Endodermal cell (in vitro differentiated cells): Measurements from ENCODE around the gene HORMAD1. TPM values are rescaled to one million over a fixed set of nuclear protein-coding genes. Genes with fewer than 3 reads are reported as not detected.

ENCODE experiments used
- DNase-seq: peaks from one replicate; pipeline ENCODE4 v3.0.0-alpha.2; 2017
- H3K27ac ChIP-seq: 2 replicates; pipeline ENCODE4 v1.5.1; 2013; ENCODE audit warnings: mild to moderate bottlenecking, low read depth, low read length, moderate library complexity
- H3K27me3 ChIP-seq: 2 replicates; pipeline ENCODE4 v1.6.1; 2013; ENCODE audit warnings: mild to moderate bottlenecking, low read length, moderate library complexity; ENCODE audit not compliant: insufficient read depth, control insufficient read depth, poor library complexity, severe bottlenecking
- H3K36me3 ChIP-seq: 2 replicates; pipeline ENCODE4 v1.7.0; 2013; ENCODE audit warnings: mild to moderate bottlenecking, low read length, moderate library complexity; ENCODE audit not compliant: control insufficient read depth, insufficient read depth
- H3K4me1 ChIP-seq: one replicate; pipeline ENCODE4 v1.7.0; 2013; ENCODE audit warnings: low read length; ENCODE audit not compliant: control insufficient read depth, insufficient read depth
- H3K4me3 ChIP-seq: 2 replicates; pipeline ENCODE4 v1.5.1; 2013; ENCODE audit warnings: mild to moderate bottlenecking, low read length, moderate library complexity
- H3K9ac ChIP-seq: 2 replicates; pipeline ENCODE4 v1.6.1; 2013; ENCODE audit warnings: mild to moderate bottlenecking, low read length, moderate library complexity; ENCODE audit not compliant: poor library complexity, severe bottlenecking; ENCODE audit errors: extremely low read depth
- H3K9me3 ChIP-seq: 2 replicates; pipeline ENCODE4 v1.6.1; 2013; ENCODE audit warnings: mild to moderate bottlenecking, low read length, moderate library complexity; ENCODE audit not compliant: control insufficient read depth
- H3K27ac Mint-ChIP-seq: 2 replicates; pipeline ENCODE4 v1.8.0; 2020; ENCODE audit warnings: mixed read lengths
- H3K27me3 Mint-ChIP-seq: 2 replicates; pipeline ENCODE4 v1.8.0; 2021; ENCODE audit warnings: mild to moderate bottlenecking, mixed read lengths; ENCODE audit not compliant: insufficient read depth
- H3K36me3 Mint-ChIP-seq: 2 replicates; pipeline ENCODE4 v1.8.0; 2020; ENCODE audit warnings: low read depth, mixed read lengths
- H3K4me1 Mint-ChIP-seq: 2 replicates; pipeline ENCODE4 v1.8.0; 2020; ENCODE audit warnings: mixed read lengths
- H3K4me3 Mint-ChIP-seq: 2 replicates; pipeline ENCODE4 v1.8.0; 2020; ENCODE audit warnings: mild to moderate bottlenecking, moderate library complexity, mixed read lengths
- H3K9me3 Mint-ChIP-seq: 2 replicates; pipeline ENCODE4 v1.8.0; 2020; ENCODE audit warnings: mild to moderate bottlenecking, mixed read lengths
- WGBS, 2 experiments: methylation state at CpG; one replicate each; pipeline versions ENCODE4 v1.1.5 to v1.1.7; 2013; ENCODE audit warnings: missing lambda C conversion rate in 2 of 2, mixed read lengths in 1 of 2; ENCODE audit not compliant: insufficient coverage in 1 of 2, insufficient read length in 1 of 2; 5-methylcytosine and 5-hydroxymethylcytosine counted together
- total RNA-seq, 2 donors: library from RNA; stranded (reverse); fragmentation: NEBNext Ultra II Directional in 1 of 2; extraction: Animal tissue kit (Norgen Biotek cat#: 25700) in 1 of 2; gene quantifications; 2 replicates in 1 of 2; 3 replicates in 1 of 2; pipeline ENCODE4 v1.2.1, GENCODE V29; 2021
- TF ChIP-seq, protein P1 (sequence below): fragments of 200-600 bp; sonication (generic); conservative IDR thresholded peaks from 2 replicates; pipeline ENCODE4 v1.5.0; 2021; ENCODE audit warnings: antibody characterized with exemption, mild to moderate bottlenecking

The HORMAD1 gene
- total RNA-seq, 2 donors from 2014 or later, result not detected

DNA sequence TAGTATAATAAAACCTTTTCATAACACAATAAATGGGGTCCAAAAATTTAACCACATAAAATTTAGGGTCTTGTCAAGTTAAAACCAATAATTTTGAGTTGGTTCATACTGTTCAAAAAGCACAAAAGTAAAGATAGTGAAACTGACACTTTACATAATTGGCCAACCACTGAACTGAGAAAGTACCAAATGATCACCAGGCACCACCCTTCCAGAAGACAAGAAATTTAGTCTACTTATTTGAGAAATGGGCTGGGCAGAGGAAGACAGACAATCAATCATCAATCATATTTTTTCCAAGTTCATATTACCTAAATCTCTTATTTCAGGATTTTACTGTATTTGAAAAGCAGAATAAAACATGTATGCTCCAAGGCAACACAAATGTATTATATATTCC is 17.3 kb downstream of the HORMAD1 start:
- TF ChIP-seq, protein P1, sequence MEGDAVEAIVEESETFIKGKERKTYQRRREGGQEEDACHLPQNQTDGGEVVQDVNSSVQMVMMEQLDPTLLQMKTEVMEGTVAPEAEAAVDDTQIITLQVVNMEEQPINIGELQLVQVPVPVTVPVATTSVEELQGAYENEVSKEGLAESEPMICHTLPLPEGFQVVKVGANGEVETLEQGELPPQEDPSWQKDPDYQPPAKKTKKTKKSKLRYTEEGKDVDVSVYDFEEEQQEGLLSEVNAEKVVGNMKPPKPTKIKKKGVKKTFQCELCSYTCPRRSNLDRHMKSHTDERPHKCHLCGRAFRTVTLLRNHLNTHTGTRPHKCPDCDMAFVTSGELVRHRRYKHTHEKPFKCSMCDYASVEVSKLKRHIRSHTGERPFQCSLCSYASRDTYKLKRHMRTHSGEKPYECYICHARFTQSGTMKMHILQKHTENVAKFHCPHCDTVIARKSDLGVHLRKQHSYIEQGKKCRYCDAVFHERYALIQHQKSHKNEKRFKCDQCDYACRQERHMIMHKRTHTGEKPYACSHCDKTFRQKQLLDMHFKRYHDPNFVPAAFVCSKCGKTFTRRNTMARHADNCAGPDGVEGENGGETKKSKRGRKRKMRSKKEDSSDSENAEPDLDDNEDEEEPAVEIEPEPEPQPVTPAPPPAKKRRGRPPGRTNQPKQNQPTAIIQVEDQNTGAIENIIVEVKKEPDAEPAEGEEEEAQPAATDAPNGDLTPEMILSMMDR, result no peak
- Histone ChIP-seq H3K9me3 (no peaks in the 10 kb centered on the region), H3K9ac (no peak overlapping the region), H3K36me3 (no peaks in the 10 kb centered on the region), H3K4me3 (no peak overlapping the region), H3K27me3 (no peaks in the 10 kb centered on the region), H3K27ac (no peak overlapping the region), H3K4me1 (no peaks in the 10 kb centered on the region)
- H3K9me3 Mint-ChIP-seq, result no peaks in the 10 kb centered on the region
- no peak overlapping the region for H3K4me3 Mint-ChIP-seq
- H3K27me3 Mint-ChIP-seq, result no peaks in the 10 kb centered on the region
- DNase-seq, result no peak
- no peak overlapping the region for H3K27ac Mint-ChIP-seq
- H3K4me1 Mint-ChIP-seq, result peaks cover 12% of the 10 kb centered on the region
- H3K36me3 Mint-ChIP-seq, result no peaks in the 10 kb centered on the region

DNA sequence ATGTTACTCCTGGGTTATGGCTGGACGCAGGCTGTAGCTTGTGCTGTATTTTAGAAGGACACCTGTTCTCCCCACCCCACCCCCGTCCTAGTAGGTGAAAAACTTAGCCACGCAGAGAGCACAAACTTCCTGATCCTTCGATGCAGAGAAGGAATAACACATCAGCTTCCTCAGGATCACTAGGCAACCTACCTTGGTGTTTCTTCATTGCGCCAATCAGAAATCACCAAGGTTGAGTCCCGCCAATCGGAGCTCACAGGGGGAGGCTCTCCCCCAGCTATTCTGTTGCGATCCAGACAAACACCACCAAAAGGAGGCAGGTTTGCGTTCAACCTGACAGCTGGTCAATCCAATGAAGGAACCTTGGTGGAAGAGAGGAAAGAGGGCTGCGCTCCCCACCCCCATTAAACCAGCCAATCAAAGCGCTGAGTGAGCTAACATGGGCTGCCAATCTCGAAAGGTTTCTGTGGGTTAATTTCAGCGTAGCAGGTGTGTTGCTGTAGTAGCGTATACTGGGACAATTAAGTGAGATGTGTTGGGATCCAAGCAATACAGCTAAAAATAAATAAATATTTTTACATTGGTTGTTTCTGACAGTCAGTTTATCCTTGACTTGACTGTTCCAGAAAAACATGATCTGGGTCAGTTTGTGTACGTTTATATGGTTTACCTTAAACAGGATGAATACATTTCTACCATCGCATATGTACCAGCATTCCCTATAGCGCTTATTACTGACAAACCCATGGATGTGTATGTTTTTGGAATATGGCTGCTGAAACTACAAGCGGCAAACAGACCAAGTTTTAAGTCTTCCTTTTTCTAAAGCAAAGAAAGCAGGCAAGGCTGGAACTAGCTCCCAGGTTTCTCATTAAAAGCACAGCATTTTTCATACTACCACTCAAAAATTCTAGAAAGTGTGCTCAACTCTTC is 23.4 kb downstream of the HORMAD1 start, which contains the start of gene GOLPH3L:
GOLPH3L (minus strand) TSS at position 160 of the 933 bp plus-strand sequence. CDS start 2,316 bp downstream, outside the sequence.
- WGBS, 2 experiments, result 0 to 10% methylated on average over 7 to 18 of the region's 18 CpGs
- peak within 1 kb of the TSS; percentile 78 for H3K4me3 Mint-ChIP-seq

DNA sequence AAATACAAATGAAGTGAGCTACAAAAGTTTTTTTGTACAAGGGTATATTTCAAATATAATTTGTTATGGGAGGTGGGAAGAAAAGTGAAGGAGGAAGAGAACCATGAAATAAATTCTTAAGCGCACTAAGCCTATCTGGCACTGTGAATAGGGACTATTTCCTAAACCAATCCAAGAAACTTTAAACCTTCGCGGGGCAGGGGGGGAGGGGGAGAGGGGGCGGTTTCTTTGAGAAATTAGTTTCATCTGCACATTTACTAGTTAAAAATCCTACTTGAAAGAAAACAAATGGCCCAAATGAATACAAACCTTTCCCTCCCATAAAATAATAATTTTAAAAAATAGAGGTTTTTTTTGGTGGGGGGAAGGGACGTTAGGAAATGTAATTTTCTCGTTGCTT is 24.1 kb downstream of the HORMAD1 start:
- peaks cover 11% of the 10 kb centered on the region for H3K4me1 Mint-ChIP-seq
- Histone ChIP-seq H3K36me3 (peaks cover 34% of the 10 kb centered on the region), H3K9me3 (no peaks in the 10 kb centered on the region), H3K27ac (no peak overlapping the region), H3K4me3 (peak overlapping the region; percentile 97), H3K4me1 (peaks cover 3% of the 10 kb centered on the region), H3K9ac (peak overlapping the region; percentile 93), H3K27me3 (no peaks in the 10 kb centered on the region)
- no peaks in the 10 kb centered on the region for H3K9me3 Mint-ChIP-seq
- DNase-seq, result no peak
- TF ChIP-seq, protein P1, result no peak
- no peaks in the 10 kb centered on the region for H3K27me3 Mint-ChIP-seq
- H3K36me3 Mint-ChIP-seq, result peaks cover 37% of the 10 kb centered on the region
- peak overlapping the region; percentile 78 for H3K4me3 Mint-ChIP-seq
- 0% methylated on average over 3 of the region's 6 CpGs; no CpG with 5 or more reads in 1 of the 2 experiments for WGBS, 2 experiments
- H3K27ac Mint-ChIP-seq, result peak overlapping the region; percentile 93

More for the DNA sequence above, 23.4 kb downstream of the HORMAD1 start, which contains the start of gene GOLPH3L:
- Histone ChIP-seq H3K4me1 (peaks cover 3% of the 10 kb centered on the region), H3K27ac (no peak within 1 kb of the TSS), H3K36me3 (peaks cover 27% of the 10 kb centered on the region), H3K4me3 (peak within 1 kb of the TSS; percentile 97), H3K9me3 (no peaks in the 10 kb centered on the region), H3K9ac (peak within 1 kb of the TSS; percentile 93), H3K27me3 (no peaks in the 10 kb centered on the region)
- TF ChIP-seq, protein P1, result peak; percentile 25
- DNase-seq, result peak; percentile 98
- Mint-ChIP-seq H3K27ac (peak within 1 kb of the TSS; percentile 93), H3K9me3 (no peaks in the 10 kb centered on the region), H3K27me3 (no peaks in the 10 kb centered on the region), H3K4me1 (peaks cover 12% of the 10 kb centered on the region), H3K36me3 (peaks cover 31% of the 10 kb centered on the region)
